ENCODE measurements around the gene HHATL.

- TF ChIP-seq CTCF (IDR thresholded peaks at IDR 0.05; ENCODE audit: control extremely low read depth in 1 of 3, insufficient read depth in 1 of 3, low read depth in 1 of 3, low read length in 3 of 3) (no peak), POLR2A (IDR thresholded peaks at IDR 0.05; ENCODE audit: control extremely low read depth in 1 of 2, low read depth in 2 of 2, low read length in 2 of 2) (no peak)
Observed at GRCh38 chr3:42725454-42725853, 22.9 kb upstream of the HHATL start.
